ENCODE measurements around the gene SASH1. TPM values are rescaled to one million over a fixed set of nuclear protein-coding genes. Genes with fewer than 3 reads are reported as not detected.

SASH1 gene
- total and polyA plus RNA-seq, 2 of the 8 experiments (the other 6 are each of a cell fraction or from before 2014, with no cell fraction given) = 6.0 to 20.2 TPM

DNA sequence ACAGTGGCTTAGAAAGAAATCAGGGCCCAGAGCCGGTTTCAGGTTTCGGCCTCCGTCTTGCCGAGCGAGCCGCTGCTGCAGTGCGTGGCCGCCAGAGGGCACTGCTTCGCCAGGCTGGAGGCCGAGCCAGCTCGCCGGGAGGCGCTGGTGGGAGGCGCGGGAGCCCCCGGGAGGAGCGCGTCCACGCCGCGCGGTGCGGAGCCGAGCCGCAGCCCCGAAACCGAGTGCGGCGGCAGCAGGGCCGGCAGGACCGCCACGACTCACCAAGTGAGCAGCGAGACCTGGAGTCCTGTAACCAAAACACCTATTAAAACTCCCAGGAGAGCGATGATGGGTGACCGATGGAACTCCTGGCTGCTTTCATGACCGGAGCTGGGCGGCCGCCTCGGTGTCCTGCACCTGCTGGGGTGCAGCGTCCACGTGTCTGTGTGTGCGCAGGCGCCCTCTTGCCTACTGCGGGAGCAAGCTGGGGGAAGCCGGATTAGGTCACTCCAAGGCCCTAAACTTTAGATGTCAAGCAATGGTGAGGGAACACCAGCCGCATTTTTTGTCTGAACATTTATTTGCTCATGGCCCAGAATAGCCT is 217.3 kb downstream of the SASH1 start (continued):
- TF ChIP-seq, protein P1, sequence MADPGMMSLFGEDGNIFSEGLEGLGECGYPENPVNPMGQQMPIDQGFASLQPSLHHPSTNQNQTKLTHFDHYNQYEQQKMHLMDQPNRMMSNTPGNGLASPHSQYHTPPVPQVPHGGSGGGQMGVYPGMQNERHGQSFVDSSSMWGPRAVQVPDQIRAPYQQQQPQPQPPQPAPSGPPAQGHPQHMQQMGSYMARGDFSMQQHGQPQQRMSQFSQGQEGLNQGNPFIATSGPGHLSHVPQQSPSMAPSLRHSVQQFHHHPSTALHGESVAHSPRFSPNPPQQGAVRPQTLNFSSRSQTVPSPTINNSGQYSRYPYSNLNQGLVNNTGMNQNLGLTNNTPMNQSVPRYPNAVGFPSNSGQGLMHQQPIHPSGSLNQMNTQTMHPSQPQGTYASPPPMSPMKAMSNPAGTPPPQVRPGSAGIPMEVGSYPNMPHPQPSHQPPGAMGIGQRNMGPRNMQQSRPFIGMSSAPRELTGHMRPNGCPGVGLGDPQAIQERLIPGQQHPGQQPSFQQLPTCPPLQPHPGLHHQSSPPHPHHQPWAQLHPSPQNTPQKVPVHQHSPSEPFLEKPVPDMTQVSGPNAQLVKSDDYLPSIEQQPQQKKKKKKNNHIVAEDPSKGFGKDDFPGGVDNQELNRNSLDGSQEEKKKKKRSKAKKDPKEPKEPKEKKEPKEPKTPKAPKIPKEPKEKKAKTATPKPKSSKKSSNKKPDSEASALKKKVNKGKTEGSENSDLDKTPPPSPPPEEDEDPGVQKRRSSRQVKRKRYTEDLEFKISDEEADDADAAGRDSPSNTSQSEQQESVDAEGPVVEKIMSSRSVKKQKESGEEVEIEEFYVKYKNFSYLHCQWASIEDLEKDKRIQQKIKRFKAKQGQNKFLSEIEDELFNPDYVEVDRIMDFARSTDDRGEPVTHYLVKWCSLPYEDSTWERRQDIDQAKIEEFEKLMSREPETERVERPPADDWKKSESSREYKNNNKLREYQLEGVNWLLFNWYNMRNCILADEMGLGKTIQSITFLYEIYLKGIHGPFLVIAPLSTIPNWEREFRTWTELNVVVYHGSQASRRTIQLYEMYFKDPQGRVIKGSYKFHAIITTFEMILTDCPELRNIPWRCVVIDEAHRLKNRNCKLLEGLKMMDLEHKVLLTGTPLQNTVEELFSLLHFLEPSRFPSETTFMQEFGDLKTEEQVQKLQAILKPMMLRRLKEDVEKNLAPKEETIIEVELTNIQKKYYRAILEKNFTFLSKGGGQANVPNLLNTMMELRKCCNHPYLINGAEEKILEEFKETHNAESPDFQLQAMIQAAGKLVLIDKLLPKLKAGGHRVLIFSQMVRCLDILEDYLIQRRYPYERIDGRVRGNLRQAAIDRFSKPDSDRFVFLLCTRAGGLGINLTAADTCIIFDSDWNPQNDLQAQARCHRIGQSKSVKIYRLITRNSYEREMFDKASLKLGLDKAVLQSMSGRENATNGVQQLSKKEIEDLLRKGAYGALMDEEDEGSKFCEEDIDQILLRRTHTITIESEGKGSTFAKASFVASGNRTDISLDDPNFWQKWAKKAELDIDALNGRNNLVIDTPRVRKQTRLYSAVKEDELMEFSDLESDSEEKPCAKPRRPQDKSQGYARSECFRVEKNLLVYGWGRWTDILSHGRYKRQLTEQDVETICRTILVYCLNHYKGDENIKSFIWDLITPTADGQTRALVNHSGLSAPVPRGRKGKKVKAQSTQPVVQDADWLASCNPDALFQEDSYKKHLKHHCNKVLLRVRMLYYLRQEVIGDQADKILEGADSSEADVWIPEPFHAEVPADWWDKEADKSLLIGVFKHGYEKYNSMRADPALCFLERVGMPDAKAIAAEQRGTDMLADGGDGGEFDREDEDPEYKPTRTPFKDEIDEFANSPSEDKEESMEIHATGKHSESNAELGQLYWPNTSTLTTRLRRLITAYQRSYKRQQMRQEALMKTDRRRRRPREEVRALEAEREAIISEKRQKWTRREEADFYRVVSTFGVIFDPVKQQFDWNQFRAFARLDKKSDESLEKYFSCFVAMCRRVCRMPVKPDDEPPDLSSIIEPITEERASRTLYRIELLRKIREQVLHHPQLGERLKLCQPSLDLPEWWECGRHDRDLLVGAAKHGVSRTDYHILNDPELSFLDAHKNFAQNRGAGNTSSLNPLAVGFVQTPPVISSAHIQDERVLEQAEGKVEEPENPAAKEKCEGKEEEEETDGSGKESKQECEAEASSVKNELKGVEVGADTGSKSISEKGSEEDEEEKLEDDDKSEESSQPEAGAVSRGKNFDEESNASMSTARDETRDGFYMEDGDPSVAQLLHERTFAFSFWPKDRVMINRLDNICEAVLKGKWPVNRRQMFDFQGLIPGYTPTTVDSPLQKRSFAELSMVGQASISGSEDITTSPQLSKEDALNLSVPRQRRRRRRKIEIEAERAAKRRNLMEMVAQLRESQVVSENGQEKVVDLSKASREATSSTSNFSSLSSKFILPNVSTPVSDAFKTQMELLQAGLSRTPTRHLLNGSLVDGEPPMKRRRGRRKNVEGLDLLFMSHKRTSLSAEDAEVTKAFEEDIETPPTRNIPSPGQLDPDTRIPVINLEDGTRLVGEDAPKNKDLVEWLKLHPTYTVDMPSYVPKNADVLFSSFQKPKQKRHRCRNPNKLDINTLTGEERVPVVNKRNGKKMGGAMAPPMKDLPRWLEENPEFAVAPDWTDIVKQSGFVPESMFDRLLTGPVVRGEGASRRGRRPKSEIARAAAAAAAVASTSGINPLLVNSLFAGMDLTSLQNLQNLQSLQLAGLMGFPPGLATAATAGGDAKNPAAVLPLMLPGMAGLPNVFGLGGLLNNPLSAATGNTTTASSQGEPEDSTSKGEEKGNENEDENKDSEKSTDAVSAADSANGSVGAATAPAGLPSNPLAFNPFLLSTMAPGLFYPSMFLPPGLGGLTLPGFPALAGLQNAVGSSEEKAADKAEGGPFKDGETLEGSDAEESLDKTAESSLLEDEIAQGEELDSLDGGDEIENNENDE (IDR thresholded peaks at IDR 0.05; ENCODE audit: insufficient replicate concordance, low read length) = no peak
- TF ChIP-seq TEAD4 (IDR thresholded peaks at IDR 0.05; ENCODE audit: low read depth, low read length) (no peak), SIX5 (IDR thresholded peaks at IDR 0.05; ENCODE audit: low read depth, low read length) (no peak), NANOG (IDR thresholded peaks at IDR 0.05; ENCODE audit: insufficient read depth, low read depth, low read length, poor library complexity, severe bottlenecking) (peak; percentile 39)

Measured in H1 (cell line).